ENCODE measurements around the gene LGALS4. TPM values are rescaled to one million over a fixed set of nuclear protein-coding genes. Genes with fewer than 3 reads are reported as not detected.
"Not testable (repeated sequence)": the region's sequence is repeated elsewhere in the genome, so short reads cannot be mapped to it uniquely, and the experiment has no call there.

The LGALS4 gene
- total RNA-seq, 2 experiments from 2014 or later, result 1.0 to 1.1 TPM

DNA sequence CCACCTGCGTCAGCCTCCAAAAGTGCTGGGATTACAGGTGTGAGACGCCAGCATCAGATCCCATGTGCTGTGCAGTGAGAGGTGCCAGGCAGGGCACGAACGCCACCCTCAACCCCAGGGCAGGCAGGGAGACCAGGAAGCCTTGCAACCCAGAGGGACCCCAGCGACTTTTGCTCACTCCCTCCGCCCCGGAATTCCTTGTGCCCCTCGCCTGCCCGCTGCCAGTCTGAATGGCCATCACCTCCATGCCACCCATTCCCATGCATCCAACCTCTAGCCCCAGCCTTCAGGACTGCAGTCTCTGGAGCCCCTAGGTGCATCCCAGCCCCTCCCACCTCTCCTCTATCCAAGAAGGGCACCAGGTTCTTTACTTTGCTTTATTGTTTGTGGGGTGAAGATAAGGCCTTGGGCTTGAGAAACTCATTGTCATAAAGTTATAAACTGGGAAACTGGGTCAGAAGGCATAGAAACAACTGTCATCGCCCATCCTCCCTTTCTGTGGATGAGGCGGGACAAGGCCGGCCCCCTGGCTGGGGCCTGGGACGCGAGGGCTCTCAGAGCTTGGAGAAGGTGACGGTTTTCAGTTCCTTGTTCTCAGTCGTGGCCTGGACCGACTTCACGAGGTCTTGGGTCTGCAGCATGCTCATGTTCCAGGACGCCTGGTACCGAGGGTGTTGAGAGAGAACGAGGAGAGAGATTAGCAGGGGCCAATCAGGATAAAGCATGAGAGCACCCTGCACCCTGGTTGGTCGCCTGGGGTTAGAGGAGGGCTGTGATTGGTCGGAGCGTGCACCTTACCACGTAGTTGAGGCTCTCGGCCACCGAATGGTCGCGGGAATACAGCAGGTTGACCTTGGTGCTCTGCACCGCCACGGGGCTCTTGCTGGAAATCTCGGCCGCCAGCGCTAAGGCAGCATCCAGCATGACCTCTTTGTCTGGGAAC is 2.6 kb upstream of the LGALS4 start:
- H3K27ac ChIP-seq (ENCODE audit: low read depth, low read length, poor library complexity, severe bottlenecking), result no peak overlapping the region
- BruUV-seq (replicated peaks), result TSS peak; percentile 95
- H3K4me1 ChIP-seq (ENCODE audit: insufficient read depth, low read length, poor library complexity, severe bottlenecking), result peaks cover 7% of the 10 kb centered on the region
- no peak overlapping the region for H3K4me2 ChIP-seq (ENCODE audit: low read length)
- no peak overlapping the region for H3K4me3 ChIP-seq (ENCODE audit: low read depth, low read length, poor library complexity, severe bottlenecking)
- H2AFZ ChIP-seq (ENCODE audit: low read length), result no peak overlapping the region
- H4K20me1 ChIP-seq (ENCODE audit: insufficient read depth, low read length), result no peaks in the 10 kb centered on the region
- TF ChIP-seq EZH2phosphoT487 (IDR thresholded peaks at IDR 0.05; ENCODE audit: borderline replicate concordance, low read depth, low read length), result no peak
- TF ChIP-seq, protein P1, sequence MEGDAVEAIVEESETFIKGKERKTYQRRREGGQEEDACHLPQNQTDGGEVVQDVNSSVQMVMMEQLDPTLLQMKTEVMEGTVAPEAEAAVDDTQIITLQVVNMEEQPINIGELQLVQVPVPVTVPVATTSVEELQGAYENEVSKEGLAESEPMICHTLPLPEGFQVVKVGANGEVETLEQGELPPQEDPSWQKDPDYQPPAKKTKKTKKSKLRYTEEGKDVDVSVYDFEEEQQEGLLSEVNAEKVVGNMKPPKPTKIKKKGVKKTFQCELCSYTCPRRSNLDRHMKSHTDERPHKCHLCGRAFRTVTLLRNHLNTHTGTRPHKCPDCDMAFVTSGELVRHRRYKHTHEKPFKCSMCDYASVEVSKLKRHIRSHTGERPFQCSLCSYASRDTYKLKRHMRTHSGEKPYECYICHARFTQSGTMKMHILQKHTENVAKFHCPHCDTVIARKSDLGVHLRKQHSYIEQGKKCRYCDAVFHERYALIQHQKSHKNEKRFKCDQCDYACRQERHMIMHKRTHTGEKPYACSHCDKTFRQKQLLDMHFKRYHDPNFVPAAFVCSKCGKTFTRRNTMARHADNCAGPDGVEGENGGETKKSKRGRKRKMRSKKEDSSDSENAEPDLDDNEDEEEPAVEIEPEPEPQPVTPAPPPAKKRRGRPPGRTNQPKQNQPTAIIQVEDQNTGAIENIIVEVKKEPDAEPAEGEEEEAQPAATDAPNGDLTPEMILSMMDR (conservative IDR thresholded peaks at IDR 0.05; ENCODE audit: low read length), result no peak
- no peaks in the 10 kb centered on the region for H3K9me2 ChIP-seq (ENCODE audit: insufficient read depth, low read length)
- ChIA-PET CTCF (ENCODE audit: unreplicated experiment) (no interaction called here), POLR2A (no interaction called here)
- intact Hi-C loops (cut with micrococcal nuclease; ENCODE audit: unreplicated experiment), result no loop called here
- H3K79me2 ChIP-seq (ENCODE audit: insufficient read depth, low read depth, low read length), result no peaks in the 10 kb centered on the region
- no peaks in the 10 kb centered on the region for H3K9me3 ChIP-seq (ENCODE audit: low read length)
- no peak for DNase-seq (ENCODE audit: low spot score)
- H3K36me3 ChIP-seq (ENCODE audit: insufficient read depth, low read length), result 0 out of 2 replicates have a peak, but pooled peaks cover 9% of the 10 kb centered on the region

DNA sequence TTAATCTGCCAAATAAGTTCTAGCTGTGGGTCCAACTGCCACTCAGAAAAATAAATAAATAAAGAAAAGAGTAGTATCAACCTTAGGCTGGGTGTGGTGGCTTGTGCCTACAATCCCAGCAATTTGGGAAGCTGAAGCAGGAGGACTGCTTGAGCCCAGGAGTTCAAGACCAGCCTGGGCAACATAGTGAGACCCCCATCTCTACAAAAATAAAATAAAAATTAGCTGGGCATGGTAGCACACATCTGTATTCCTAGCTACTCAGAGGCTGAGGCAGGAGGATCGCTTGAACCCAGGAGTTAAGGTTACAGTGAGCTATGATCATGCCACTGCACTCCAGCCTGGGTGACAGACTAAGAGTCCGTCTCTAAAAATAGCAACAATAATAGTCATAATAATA is 1.2 kb upstream of the LGALS4 start:
- H3K4me1 ChIP-seq (ENCODE audit: insufficient read depth, low read length, poor library complexity, severe bottlenecking); H4K20me1 ChIP-seq (ENCODE audit: insufficient read depth, low read length); intact Hi-C loops (cut with micrococcal nuclease; ENCODE audit: unreplicated experiment); H3K4me2 ChIP-seq (ENCODE audit: low read length); H3K36me3 ChIP-seq (ENCODE audit: insufficient read depth, low read length); H2AFZ ChIP-seq (ENCODE audit: low read length); BruUV-seq (replicated peaks); H3K9me2 ChIP-seq (ENCODE audit: insufficient read depth, low read length); DNase-seq (ENCODE audit: low spot score); CTCF ChIA-PET (ENCODE audit: unreplicated experiment); H3K79me2 ChIP-seq (ENCODE audit: insufficient read depth, low read depth, low read length); H3K27ac ChIP-seq (ENCODE audit: low read depth, low read length, poor library complexity, severe bottlenecking); H3K9me3 ChIP-seq (ENCODE audit: low read length); H3K4me3 ChIP-seq (ENCODE audit: low read depth, low read length, poor library complexity, severe bottlenecking): not testable (repeated sequence)
- POLR2A ChIA-PET, result interaction anchor here (0.7 kb wide), 2 partner anchors 66 to 177 kb away, joined by 3 read pairs; no protein-coding TSS in a partner anchor

DNA sequence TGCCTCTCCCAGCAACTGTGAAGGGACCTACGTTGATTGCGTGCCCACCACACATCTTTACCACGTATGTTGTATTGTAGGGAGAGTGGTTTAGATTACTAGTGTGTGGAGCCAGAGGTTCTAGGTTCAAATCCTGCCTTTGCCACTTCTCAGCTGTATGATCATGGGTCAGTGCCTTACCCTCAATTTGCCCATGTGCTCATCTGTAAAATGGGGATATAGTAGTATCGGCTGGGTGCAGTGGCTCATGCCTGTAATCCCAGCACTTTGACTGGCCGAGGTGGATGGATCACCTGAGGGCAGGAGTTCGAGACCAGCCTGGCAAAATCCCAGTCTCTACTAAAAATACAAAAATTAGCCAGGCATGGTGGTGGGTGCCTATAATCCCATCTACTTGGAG is 578 bp upstream of the LGALS4 start:
- Histone ChIP-seq H3K9me3 (ENCODE audit: low read length) (no peaks in the 10 kb centered on the region), H3K4me3 (ENCODE audit: low read depth, low read length, poor library complexity, severe bottlenecking) (no peak overlapping the region), H3K9me2 (ENCODE audit: insufficient read depth, low read length) (no peaks in the 10 kb centered on the region), H3K79me2 (ENCODE audit: insufficient read depth, low read depth, low read length) (no peaks in the 10 kb centered on the region), H3K4me2 (ENCODE audit: low read length) (no peak overlapping the region), H4K20me1 (ENCODE audit: insufficient read depth, low read length) (no peaks in the 10 kb centered on the region), H3K4me1 (ENCODE audit: insufficient read depth, low read length, poor library complexity, severe bottlenecking) (no peaks in the 10 kb centered on the region), H3K27ac (ENCODE audit: low read depth, low read length, poor library complexity, severe bottlenecking) (no peak overlapping the region), H2AFZ (ENCODE audit: low read length) (no peak overlapping the region), H3K36me3 (ENCODE audit: insufficient read depth, low read length) (0 out of 2 replicates have a peak, but pooled peaks cover 9% of the 10 kb centered on the region)
- TF ChIP-seq, protein P1 (conservative IDR thresholded peaks at IDR 0.05; ENCODE audit: low read length), result no peak
- no peak for TF ChIP-seq EZH2phosphoT487 (IDR thresholded peaks at IDR 0.05; ENCODE audit: borderline replicate concordance, low read depth, low read length)
- intact Hi-C loops (cut with micrococcal nuclease; ENCODE audit: unreplicated experiment), result no loop called here
- no TSS peak for BruUV-seq (replicated peaks)
- ChIA-PET POLR2A (interaction anchor here (0.5 kb wide), 1 partner anchor 52 kb away, joined by 4 read pairs; no protein-coding TSS in a partner anchor), CTCF (ENCODE audit: unreplicated experiment) (no interaction called here)
- no peak for DNase-seq (ENCODE audit: low spot score)
